Activated naive CD4-positive, alpha-beta T cell (primary cell): ENCODE results near the gene ATAD2B.

Experiments
- DNase-seq, 4 experiments: peaks; one replicate each; lab custom pipeline; 2025; lab: John Stamatoyannopoulos, UW

Gene ATAD2B

DNA sequence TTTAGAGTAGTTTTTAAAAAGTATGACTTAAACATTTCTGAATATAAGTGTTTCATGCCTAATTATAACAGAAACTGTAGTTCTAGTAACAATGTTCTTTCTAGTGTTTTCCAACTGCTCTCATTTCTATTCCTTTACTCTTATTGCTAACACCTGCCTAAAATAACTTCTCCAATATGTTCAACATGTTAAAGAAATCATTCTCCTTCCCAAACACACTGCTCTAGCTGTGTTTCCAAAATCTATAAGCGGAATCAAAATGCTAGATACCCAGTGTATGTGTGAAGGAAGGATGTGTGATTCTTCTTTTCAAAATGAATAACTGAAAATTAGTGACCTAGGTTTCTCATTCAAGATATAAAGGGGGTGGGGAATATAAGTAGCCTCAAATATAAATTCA lies 89.1 kb downstream of the ATAD2B start:
- DNase-seq: no peak

DNA sequence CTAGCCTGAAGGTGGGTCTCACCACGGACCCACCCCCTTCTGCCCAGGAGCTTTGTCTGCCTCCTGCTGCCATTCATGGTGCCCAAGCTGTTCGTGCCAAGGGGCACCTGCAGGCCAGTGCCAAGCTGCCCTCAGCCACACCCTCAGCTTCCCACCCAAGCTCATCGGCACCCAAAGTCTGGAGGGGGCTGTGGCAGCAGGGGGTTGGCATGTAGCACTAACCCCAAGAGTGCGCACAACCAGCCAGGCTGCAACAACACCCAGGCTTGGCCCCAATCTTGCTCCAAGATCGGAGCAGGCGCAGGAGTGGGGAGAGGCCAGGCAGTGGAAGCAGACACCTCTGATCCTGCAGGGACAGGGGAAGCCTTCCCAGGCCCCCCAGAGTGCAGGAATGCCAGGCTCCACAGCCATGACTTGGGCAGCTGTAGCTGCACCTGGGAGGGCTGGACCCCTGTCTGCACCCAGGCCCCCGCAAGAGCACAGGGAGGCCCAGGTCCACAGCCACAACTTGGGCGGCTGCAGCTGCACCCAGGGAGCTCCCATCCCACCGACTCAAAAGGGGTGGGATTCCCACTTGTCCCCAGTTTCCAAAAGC lies 89.9 kb downstream of the ATAD2B start:
- no peak for DNase-seq

DNA sequence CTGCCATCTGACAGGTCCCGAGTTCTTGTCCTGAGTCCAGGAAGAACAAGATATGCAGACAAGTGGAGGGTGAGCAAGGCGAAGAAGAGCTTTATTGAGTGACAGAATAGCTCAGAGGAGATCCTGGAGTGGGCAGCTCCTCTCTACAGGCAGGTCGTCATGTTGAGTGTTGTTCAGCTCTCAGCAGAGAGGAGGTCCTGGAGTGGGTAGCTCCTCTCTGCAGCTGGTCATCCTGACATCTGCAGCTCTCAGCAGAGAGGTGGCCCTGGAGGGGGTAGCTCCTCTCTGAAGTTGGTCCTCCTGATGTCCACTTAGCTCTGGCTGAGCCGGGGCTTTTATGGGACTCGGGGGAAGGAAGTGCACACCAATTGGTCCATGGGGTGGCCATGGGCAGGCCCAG lies 90.4 kb downstream of the ATAD2B start:
- no peak for DNase-seq

DNA sequence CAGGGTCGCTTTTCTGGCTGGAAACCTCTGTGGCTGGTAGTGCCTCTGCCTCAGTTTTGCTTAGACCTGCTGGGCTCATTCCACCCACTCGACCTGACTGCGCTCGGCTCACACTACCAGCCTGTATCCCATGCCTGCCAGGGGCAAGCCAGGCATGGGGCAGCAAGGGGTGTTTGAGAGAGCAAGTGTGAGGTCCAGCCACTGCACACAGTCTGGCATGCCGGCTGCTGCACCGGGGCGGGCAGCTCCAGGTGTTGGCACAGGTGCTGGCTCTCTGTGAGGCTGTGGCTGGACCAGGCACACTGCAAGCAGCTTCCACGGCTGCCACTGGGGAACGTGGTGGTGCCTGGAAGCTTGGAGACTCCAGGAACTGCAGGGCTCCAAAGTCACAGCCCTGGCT lies 90.9 kb downstream of the ATAD2B start:
- no peak for DNase-seq

DNA sequence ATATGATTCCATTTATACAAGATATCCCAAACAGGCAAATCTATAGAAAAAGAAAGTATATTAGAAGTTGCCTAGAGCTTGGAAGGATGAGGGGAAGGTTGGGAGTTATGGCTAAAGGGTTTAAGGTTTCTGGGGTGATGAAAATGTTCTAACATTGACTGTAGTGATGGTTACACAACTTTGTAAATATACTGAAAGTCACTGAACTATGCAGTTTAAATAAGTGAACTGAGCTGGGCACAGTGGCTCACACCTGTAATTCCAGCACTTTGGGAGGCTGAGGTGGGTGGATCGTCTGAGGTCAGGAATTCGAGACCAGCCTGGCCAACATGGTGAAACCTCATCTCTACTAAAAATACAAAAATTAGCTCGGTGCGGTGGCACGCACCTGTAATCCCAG lies 91.5 kb downstream of the ATAD2B start:
- DNase-seq: no peak

DNA sequence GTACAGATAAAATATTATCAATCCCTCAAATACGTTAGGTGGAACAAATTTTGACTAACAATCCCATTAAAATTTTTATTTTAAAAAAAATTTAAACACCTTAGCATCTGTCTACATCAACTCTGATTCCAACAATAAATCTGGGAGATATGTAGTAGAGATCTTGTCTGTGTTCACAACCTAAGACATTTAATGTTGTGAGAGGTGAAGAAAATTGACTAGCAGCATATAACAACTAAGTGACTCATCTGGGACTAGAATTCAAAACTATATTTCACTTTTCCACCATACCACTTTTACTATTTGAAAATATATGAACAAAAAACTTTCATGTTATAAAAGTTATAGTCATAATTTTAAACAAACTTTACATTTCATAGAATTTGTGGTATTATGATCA lies 97.9 kb downstream of the ATAD2B start:
- no peak for DNase-seq

DNA sequence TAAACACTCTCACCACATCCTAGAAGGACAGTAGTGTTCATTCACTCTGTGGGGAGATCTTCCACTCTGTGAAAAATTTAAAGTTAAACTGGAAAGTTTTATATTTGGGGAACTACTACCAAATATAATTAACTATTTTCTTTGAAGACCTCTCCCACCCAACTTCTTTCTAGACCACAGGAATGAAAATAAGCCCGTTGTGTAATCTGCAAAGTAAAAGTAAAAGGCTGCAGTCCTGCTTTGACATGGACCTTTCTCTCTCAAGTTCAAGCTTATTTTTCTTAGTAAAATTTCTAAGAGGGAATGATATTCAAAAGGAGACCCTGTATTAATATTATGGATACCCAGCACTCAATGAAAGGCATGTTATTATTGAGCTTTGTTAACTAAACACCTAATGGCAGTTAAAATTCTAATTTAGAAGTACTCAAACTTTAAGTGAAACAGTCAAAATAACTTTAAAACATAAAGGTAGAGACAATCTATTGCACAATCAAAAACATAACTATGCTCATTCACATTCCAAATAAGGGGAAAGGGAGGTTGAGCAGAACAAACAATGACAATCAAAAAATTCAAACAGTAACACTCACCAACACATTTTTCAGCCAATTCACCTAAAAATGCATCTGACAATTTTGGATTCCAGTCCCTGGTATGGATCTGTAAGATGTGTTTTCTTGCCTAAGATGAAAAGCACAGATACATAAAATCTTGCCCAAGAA lies 98.5 kb downstream of the ATAD2B start:
- no peak for DNase-seq

DNA sequence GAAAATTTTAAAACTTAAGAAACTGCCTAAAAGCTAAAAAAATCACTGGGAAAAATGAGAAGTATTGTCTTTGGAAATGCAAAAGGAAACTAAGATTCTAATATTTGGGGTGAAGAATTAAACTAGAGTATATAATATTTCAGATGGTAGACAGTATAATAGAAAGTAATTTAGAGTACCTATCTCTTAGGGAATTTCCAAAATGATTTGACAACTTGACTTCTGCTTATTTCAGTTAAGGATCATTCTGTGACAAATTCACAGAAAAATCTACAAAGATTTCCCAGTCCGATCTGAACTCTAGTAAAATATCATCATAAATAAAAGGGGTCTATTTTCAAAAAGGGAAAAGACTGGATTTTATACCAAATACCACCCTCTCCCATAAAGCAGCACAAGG lies 99.6 kb downstream of the ATAD2B start:
- no peak for DNase-seq

DNA sequence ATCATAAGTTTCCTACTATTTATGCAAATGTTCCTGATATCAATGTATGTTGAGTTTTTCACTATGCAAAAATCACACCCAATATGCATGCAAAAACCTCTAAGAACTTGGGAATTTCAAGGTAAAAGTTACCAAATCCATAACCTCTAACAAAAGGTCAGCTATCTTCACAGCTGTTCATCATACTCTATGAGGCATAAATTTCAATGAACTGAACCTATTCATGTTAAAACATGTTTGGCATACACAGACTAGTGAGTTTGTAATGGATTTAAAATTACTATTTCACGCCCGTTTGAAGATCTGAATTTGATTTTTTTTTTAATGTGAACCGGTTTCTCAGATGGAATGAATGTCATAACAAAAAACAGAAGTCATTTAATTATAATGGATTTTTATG lies 100.2 kb downstream of the ATAD2B start:
- DNase-seq: no peak

DNA sequence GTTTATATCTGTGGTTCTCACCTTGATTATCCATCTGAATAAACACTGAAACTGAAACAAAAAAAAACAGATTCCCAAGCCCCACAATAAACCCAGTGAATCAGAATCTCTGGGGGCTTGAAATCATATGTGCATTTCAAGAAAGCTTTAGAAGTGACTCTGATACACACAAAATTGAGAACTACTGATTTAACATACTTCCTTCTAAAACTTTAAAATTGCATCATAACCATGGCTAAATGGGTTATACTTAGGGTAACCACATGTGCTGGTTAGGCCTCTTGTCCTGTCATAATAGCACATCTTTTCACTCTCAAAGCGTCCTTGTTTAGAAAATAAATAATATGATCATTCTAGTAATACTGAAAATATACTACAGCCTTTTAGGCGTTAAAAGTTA lies 100.9 kb downstream of the ATAD2B start:
- DNase-seq: no peak

DNA sequence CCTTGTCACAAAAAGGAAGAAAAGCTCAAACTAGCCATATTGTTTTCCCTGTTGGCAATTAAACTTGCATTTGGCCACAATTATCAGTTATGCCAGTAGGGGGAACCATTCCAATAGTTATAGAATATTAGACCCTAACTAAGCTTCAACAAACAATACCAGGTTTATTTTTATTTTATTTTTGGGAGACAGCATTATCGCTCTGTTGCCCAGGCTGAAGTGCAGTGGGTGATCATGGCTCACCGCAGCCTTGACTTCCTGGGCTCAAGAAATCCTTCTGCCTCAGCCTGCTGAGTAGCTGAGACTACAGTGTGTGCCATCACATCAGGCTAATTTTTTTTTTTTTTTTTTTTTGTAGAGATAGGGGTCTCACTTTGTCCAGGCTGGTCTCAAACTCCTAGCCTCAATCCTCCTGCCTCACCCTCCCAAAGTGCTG lies 102.1 kb downstream of the ATAD2B start:
- no peak for DNase-seq

DNA sequence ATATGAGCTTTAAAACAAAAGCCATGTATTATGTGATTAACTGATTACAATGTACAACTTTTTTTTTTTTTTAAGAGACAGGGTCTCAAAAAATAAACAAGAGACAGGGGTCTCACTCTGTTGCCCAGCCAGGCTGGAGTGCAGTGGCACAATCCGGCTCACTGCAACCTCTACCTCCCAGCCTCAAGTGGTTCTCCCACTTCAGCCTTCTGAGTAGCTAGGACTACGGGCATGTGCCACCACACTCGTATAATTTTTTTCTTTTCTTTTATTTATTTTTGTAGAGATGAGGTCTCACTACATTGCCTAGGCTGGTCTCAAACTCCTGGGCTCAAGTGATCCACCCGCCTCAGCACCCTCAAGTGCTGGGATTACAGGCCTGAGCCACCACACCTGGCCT lies 103.1 kb downstream of the ATAD2B start:
- no peak for DNase-seq

DNA sequence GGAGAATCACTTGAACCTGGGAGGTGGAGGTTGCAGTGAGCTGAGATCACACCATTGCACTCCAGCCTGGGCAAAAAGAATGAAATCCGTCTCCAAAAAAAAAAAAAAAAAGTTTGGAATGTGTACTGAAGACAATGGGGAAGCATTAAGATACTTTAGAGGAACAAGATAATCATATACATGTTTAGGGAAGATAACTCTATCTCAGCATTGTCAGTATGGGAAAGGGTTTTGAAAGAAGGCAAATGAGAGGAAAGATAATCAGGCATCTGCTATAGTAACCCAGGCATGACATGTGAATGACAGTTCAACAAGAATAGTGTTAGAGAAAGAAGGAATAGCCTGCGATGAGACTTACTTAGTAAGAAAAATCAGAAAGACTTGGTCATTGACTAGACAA lies 112.0 kb downstream of the ATAD2B start:
- DNase-seq: no peak

DNA sequence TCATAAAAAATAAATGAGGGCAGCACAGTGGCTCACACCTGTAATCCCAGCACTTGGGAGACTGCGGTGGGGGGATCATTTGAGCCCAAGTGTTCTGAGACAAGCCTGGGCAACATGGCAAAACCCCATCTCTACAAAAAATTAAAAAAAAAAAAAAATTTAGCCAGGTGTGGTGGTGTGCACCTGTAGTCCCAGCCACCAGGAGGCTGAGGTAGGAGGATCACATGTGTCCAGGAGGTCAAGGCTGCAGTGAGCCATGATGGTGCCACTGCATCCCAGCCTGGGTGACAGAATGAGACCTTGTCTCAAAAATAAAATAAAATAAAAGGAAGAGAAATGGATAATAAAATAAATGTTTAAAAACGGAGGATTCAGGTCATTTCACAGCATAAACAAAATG lies 113.5 kb downstream of the ATAD2B start:
- no peak for DNase-seq

DNA sequence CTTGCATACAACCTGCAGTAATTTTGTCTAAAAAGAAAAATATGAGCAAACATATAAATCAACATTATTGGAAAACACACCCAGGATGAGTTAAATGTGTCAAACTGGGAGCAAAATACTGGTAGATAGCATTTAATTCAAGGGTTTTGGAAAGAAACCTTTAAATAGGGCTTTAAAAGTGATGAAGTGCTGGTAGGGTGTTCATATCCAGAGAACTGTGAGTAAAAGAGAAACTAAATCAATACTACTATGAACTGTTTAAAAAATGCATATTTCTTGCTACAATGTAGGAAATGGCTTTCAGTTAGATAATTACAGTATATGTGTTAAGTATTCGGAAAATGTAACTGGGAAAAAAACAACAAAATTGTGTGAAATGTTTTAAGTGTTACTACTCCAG lies 117.8 kb downstream of the ATAD2B start:
- no peak for DNase-seq

DNA sequence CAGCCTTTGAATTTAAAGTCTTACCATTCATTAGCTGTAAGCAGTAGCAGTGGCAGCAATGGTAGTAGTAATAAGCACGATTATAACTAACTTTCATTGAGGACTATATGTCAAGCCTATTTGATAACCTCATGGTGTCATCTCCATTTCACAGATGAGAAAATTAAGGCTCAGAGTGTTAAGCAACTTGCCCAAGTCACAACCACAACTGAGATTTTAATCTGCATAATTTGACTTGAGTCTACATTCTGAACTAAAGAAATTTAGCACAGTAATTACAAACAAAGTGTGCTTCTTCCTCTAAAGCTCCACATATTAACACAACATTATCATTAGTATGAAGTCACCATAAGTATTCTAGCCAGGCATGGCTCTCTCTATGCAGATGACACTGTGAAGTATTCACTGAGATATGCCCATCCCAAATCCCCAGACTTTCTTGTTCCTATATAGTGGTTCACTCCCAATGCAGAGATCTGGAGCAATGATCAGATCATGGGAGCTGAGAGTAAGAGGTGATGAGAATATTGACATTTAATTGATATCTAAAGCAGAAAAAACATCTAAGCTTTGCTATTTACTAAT lies 120.2 kb downstream of the ATAD2B start:
- no peak for DNase-seq

DNA sequence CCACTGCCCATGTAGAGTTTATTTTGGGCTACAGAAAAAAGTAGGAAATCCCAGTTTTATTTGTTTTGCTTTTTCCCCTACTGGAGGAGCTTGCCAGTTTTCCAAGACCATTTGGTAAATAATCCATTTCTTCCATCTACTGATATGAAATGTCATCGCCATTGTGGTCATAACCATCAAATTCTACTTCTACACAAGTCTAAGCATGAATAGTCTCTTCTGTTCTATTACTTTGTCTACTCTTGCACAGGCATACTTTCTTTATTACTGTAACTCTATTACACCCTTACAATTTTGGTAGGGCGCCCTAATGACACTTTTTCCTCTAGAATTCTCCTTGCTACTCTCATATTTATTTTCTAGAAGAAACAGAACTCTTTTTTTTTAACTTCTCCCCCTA lies 120.7 kb downstream of the ATAD2B start:
- DNase-seq: no peak

DNA sequence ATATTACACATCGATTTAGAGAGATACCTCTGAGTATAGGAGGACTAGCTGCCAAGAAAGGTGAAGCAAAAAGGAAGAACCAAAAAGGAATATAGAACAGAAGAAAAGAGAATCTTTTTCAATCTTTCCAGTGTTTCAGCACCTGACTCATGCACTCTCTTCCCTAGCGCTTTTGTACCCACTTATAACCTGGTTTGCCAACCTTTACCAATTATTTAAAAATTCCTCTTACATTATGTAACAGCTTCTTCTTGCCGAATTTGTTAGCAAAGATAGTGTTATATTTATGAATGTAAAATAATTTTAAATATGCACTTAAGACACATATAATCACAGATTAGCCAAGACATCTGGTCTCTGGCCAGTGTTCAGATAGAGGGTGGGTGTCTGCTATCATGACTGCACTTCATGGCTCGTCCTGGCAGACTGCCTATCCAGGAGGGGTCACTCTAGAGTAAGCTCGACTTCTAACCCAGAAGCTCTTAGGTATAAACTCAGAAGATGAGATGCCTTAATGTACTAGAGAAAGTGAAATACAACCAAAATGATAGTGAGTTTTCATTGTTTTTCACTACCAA lies 122.9 kb downstream of the ATAD2B start:
- no peak for DNase-seq

DNA sequence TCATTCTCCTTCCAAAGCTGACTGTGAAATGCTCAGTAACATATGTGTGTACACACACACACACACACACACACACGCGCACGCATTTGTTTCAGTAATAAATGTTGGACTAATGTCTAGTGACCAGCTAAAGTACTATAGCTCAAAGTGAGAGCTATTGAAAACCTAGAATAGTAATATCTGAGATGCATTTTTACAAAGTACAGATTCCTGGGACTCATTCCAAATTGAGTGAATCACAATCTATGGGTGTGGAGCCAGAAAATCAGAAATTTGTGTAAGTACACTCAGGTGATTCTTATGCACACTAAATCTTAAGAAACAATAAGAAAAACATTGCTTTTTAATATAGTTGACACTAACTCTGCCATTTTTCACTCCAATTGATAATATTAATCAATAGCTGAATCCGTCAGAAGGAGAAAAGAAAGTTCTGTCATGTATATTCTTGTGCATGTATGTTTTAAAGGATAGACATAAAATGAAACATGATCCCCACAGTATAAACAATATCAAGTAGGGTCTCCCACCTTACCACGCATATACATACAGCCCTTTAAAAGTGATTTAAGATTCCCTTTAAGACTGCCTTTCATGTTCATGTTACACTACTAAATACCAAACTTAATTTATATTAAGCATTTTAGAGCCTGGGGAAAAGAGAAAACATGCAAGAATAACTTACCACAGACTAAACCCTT lies 123.5 kb downstream of the ATAD2B start:
- no peak for DNase-seq

DNA sequence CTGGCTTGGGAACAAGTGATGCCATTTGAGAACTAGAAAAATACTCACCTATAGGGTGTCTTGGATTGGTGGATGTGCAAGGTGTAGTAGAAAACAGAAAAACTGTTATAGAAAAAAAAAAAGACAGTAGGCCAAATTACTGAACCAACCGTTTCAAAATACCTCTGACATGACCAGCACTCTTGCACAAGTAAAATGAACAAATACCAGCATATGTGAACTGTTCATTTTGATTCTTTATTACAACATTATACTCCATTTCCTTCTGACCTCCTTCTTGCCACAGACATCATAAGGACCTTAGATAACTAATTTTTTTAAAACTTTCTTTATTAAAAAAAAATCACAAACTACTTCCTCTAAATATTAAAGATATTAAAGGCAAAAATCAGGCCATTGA lies 125.5 kb downstream of the ATAD2B start:
- DNase-seq: no peak

DNA sequence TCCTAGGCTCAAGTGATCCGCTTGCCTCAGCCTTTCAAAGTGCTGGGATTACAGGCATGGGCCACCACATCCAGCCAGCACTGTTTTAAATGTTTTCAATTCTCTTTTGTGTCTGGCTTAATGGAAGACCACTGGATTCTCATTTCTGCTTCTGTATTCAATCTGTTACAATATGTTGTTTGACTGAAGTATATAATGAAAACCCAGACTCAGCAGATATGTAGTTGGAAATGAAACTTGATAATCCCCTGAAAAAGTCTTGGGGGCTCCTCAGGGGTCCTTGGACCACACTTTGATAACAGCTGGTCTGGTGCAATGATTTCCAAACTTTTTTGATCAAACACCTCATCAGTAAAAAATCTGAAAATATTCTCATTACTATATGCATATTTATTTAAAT lies 132.7 kb downstream of the ATAD2B start:
- no peak for DNase-seq

DNA sequence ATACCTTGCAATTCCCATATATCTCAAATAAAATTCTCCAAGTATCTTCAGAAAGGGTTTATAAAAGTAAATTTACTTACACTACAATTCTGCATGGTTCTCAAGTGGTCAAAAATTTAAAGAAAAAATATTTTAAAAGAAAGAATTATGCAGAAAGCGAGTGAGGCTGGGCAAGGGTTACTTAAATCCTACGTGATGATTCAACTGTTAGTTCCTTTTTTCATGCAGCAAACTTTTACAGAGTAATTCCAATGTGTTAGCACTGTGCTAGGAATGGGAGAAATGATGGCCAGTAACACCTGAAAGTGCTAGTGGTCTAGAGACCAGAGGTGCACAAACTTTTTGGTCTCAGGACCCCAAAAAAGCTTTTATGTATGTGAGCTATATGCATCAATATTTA lies 133.4 kb downstream of the ATAD2B start:
- no peak for DNase-seq

DNA sequence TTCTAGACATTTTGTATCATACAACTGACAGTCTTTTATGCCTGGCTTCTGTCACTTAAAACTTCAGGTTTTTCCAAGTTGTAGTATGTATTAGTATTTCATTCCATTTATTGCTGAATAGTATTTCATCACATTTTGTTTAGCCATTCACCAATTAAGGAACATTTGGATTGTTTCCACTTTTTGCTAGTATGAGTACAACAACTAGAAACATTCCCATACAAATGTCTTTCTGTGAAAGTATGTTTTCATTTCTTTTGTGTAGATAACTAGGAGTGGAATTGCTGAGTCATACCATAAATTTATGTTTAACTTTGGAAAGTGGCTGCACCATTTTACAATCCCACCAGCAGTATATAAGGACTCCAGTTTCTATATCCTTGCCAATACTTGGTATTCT lies 135.9 kb downstream of the ATAD2B start:
- no peak for DNase-seq
